ENCODE results near the gene EPB41L2. TPM values are rescaled to one million over a fixed set of nuclear protein-coding genes. Genes with fewer than 3 reads are reported as not detected.
"Not testable (repeated sequence)": the region's sequence is repeated elsewhere in the genome, so short reads cannot be mapped to it uniquely, and the experiment has no call there.

The EPB41L2 gene
- total and polyA plus RNA-seq, 2 experiments from 2014 or later, result 27.4 to 35.8 TPM

DNA sequence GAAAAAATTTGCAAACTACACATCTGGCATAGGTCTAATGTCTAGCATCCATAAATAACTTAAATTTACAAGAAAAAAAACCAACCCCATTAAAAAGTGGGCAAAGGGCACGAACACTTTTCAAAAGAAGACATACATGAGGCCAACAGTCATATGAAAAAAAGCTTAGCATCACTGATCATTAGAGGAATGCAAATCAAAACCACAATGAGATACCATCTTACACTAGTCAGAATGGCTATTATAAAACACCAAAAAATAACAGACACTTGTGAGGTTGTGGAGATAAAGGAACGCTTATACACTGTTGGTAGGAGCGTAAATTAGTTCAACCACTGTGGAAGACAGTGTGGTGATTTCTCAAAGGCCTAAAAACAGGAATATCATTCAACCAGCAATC is 33.7 kb upstream of the EPB41L2 start:
- H3K36me3 ChIP-seq (replicated peaks; ENCODE audit: insufficient read depth, low read depth), result no peaks in the 10 kb centered on the region
- no peak overlapping the region for H2AFZ ChIP-seq
- H3K9me2 ChIP-seq (replicated peaks; ENCODE audit: insufficient read depth), result no peaks in the 10 kb centered on the region
- no peaks in the 10 kb centered on the region for H3K27me3 ChIP-seq
- TF ChIP-seq CTCF (IDR thresholded peaks at IDR 0.05; ENCODE audit: poor library complexity), result no peak
- TF ChIP-seq EZH2 (IDR thresholded peaks at IDR 0.05; ENCODE audit: borderline replicate concordance), result no peak
- no peak for TF ChIP-seq EZH2phosphoT487 (IDR thresholded peaks at IDR 0.05; ENCODE audit: low read depth, severe bottlenecking, unreplicated experiment)
- no peak for DNase-seq (ENCODE audit: low spot score)
- no peaks in the 10 kb centered on the region for H3K9me3 ChIP-seq (ENCODE audit: low read depth)
- H3K4me2 ChIP-seq, result no peak overlapping the region
- H4K20me1 ChIP-seq (ENCODE audit: insufficient read depth, poor library complexity, severe bottlenecking), result no peaks in the 10 kb centered on the region
- WGBS (ENCODE audit: low lambda C conversion rate, missing lambda C conversion rate), result 85% methylated on average over 3 of the region's 3 CpGs
- H3K79me2 ChIP-seq, result no peaks in the 10 kb centered on the region
- H3K4me1 ChIP-seq (ENCODE audit: insufficient read depth), result no peaks in the 10 kb centered on the region
- H3K27ac ChIP-seq, result no peak overlapping the region
- H3K4me3 ChIP-seq, result no peak overlapping the region

- no peaks in the 10 kb centered on the region for H4K20me1 ChIP-seq (ENCODE audit: insufficient read depth, poor library complexity, severe bottlenecking)
- H3K9me2 ChIP-seq (replicated peaks; ENCODE audit: insufficient read depth), result no peaks in the 10 kb centered on the region
- H2AFZ ChIP-seq, result no peak overlapping the region
- no peak for DNase-seq (ENCODE audit: low spot score)
- H3K4me3 ChIP-seq, result no peak overlapping the region
- H3K27ac ChIP-seq, result no peak overlapping the region
- H3K27me3 ChIP-seq, result no peaks in the 10 kb centered on the region
- H3K4me1 ChIP-seq (ENCODE audit: insufficient read depth), result no peaks in the 10 kb centered on the region
- TF ChIP-seq EZH2 (IDR thresholded peaks at IDR 0.05; ENCODE audit: borderline replicate concordance), result no peak
- TF ChIP-seq CTCF (IDR thresholded peaks at IDR 0.05; ENCODE audit: poor library complexity), result no peak
- no peak for TF ChIP-seq EZH2phosphoT487 (IDR thresholded peaks at IDR 0.05; ENCODE audit: low read depth, severe bottlenecking, unreplicated experiment)
- no peaks in the 10 kb centered on the region for H3K36me3 ChIP-seq (replicated peaks; ENCODE audit: insufficient read depth, low read depth)
- H3K4me2 ChIP-seq, result no peak overlapping the region
- WGBS (ENCODE audit: low lambda C conversion rate, missing lambda C conversion rate), result 100% methylated on average over 1 of the region's 1 CpG
- H3K79me2 ChIP-seq, result no peaks in the 10 kb centered on the region
- H3K9me3 ChIP-seq (ENCODE audit: low read depth), result no peaks in the 10 kb centered on the region
Observed at GRCh38 chr6:131093334-131093733, 30.3 kb upstream of the EPB41L2 start.

DNA sequence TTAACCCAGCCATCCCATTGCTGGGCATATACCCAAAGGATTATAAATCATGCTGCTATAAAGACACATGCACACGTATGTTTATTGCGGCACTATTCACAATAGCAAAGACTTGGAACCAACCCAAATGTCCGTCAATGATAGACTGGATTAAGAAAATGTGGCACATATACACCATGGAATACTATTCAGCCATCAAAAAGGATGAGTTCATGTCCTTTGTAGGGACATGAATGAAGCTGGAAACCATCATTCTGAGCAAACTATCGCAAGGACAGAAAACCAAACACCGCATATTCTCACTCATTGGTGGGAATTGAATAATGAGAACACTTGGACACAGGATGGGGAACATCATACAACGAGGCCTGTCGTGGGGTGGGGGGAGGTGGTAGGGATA is 28.9 kb upstream of the EPB41L2 start:
- 93% methylated on average over 7 of the region's 7 CpGs for WGBS (ENCODE audit: low lambda C conversion rate, missing lambda C conversion rate)
- H3K27me3 ChIP-seq, result not testable (repeated sequence)

GRCh38 chr6:131090339-131090738 is 27.3 kb upstream of the EPB41L2 start:
- not testable (repeated sequence) for H4K20me1 ChIP-seq (ENCODE audit: insufficient read depth, poor library complexity, severe bottlenecking); H3K36me3 ChIP-seq (replicated peaks; ENCODE audit: insufficient read depth, low read depth); H3K27me3 ChIP-seq; H3K9me2 ChIP-seq (replicated peaks; ENCODE audit: insufficient read depth); H3K4me2 ChIP-seq; DNase-seq (ENCODE audit: low spot score); H3K27ac ChIP-seq; H3K79me2 ChIP-seq; H2AFZ ChIP-seq; H3K4me1 ChIP-seq (ENCODE audit: insufficient read depth); H3K9me3 ChIP-seq (ENCODE audit: low read depth); H3K4me3 ChIP-seq
- 84% methylated on average over 3 of the region's 3 CpGs for WGBS (ENCODE audit: low lambda C conversion rate, missing lambda C conversion rate)

More for the DNA sequence above, 28.9 kb upstream of the EPB41L2 start:
- H3K4me3 ChIP-seq; H3K79me2 ChIP-seq; H3K4me2 ChIP-seq; H3K9me3 ChIP-seq (ENCODE audit: low read depth); H3K36me3 ChIP-seq (replicated peaks; ENCODE audit: insufficient read depth, low read depth); H3K27ac ChIP-seq; DNase-seq (ENCODE audit: low spot score); H2AFZ ChIP-seq; H3K9me2 ChIP-seq (replicated peaks; ENCODE audit: insufficient read depth); H4K20me1 ChIP-seq (ENCODE audit: insufficient read depth, poor library complexity, severe bottlenecking); H3K4me1 ChIP-seq (ENCODE audit: insufficient read depth): not testable (repeated sequence)

DNA sequence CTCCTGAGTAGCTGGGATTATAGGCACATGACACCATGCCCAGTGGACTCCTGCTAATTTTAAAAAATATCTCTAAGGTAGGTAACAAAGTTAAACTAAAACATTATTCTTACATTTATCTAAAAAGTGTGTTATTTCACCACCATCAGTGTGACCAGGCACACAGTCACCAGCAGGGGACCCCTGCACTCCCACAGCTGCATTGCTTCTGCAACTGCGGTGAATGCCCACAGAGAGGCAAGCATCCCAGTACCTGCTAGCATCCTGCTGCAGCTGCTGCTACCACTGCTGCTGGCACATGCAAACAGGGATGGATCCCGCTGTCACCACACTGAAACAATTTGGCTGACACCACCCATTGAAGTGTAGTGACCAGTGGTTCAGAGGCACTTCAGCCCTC is 21.9 kb upstream of the EPB41L2 start:
- TF ChIP-seq CTCF (IDR thresholded peaks at IDR 0.05; ENCODE audit: poor library complexity) (peak; percentile 4), EZH2 (IDR thresholded peaks at IDR 0.05; ENCODE audit: borderline replicate concordance) (no peak)
- Histone ChIP-seq H2AFZ (no peak overlapping the region), H3K4me3 (no peak overlapping the region), H3K4me1 (ENCODE audit: insufficient read depth) (peaks cover 5% of the 10 kb centered on the region), H3K36me3 (replicated peaks; ENCODE audit: insufficient read depth, low read depth) (no peaks in the 10 kb centered on the region), H3K9me2 (replicated peaks; ENCODE audit: insufficient read depth) (no peaks in the 10 kb centered on the region), H4K20me1 (ENCODE audit: insufficient read depth, poor library complexity, severe bottlenecking) (no peaks in the 10 kb centered on the region), H3K4me2 (no peak overlapping the region), H3K79me2 (no peaks in the 10 kb centered on the region), H3K27me3 (no peaks in the 10 kb centered on the region), H3K9me3 (ENCODE audit: low read depth) (no peaks in the 10 kb centered on the region), H3K27ac (no peak overlapping the region)
- DNase-seq (ENCODE audit: low spot score), result no peak
- WGBS (ENCODE audit: low lambda C conversion rate, missing lambda C conversion rate), result 98% methylated on average over 2 of the region's 2 CpGs
